Stimulated activated CD4-positive, alpha-beta T cell treated with anti-CD3 and anti-CD28 coated beads, Interleukin-4, amount 100 ng/mL, for 1 hour (primary cell): ENCODE data around the gene MRPL27.

ENCODE experiments used
- DNase-seq: peaks from one replicate; pipeline ENCODE4 v3.0.0-alpha.2; 2020

Gene MRPL27

GRCh38 chr17:50382931-50383330 is 9.9 kb upstream of the MRPL27 start:
- DNase-seq, result no peak

GRCh38 chr17:50381920-50382319 is 8.9 kb upstream of the MRPL27 start:
- DNase-seq, result no peak

GRCh38 chr17:50381260-50381815 is 8.4 kb upstream of the MRPL27 start:
- no peak for DNase-seq

GRCh38 chr17:50380369-50381259 is 7.6 kb upstream of the MRPL27 start:
- no peak for DNase-seq

GRCh38 chr17:50379351-50380132 is 6.6 kb upstream of the MRPL27 start:
- no peak for DNase-seq

- no peak for DNase-seq
Observed at GRCh38 chr17:50375858-50376538, 3.0 kb upstream of the MRPL27 start.

- DNase-seq, result no peak
Observed at GRCh38 chr17:50373705-50374104, 721 bp upstream of the MRPL27 start.

GRCh38 chr17:50372222-50372757 is 694 bp downstream of the MRPL27 start:
- DNase-seq, result no peak

- no peak for DNase-seq
Observed at GRCh38 chr17:50371526-50371925, 1.5 kb downstream of the MRPL27 start.

GRCh38 chr17:50370052-50370451 is 2.9 kb downstream of the MRPL27 start:
- no peak for DNase-seq

- DNase-seq, result no peak
Observed at GRCh38 chr17:50367401-50367800, 5.6 kb downstream of the MRPL27 start.

GRCh38 chr17:50365649-50366393 is 7.2 kb downstream of the MRPL27 start:
- no peak for DNase-seq

GRCh38 chr17:50365165-50365564 is 7.8 kb downstream of the MRPL27 start:
- DNase-seq, result no peak

GRCh38 chr17:50364715-50365114 is 8.3 kb downstream of the MRPL27 start:
- no peak for DNase-seq

GRCh38 chr17:50364061-50364458 is 8.9 kb downstream of the MRPL27 start:
- DNase-seq, result no peak

- DNase-seq, result no peak
Observed at GRCh38 chr17:50363217-50364060, 9.5 kb downstream of the MRPL27 start.

- no peak for DNase-seq
Observed at GRCh38 chr17:50362661-50363060, 10.3 kb downstream of the MRPL27 start.

- peak; percentile 51 for DNase-seq
Observed at GRCh38 chr17:50361561-50362480, 11.2 kb downstream of the MRPL27 start.

GRCh38 chr17:50360486-50361115 is 12.4 kb downstream of the MRPL27 start:
- DNase-seq, result no peak
